Urothelium cell line (cell line): ENCODE results near the gene ELL.
"Not testable (repeated sequence)": the region's sequence is repeated elsewhere in the genome, so short reads cannot be mapped to it uniquely, and the experiment has no call there.

ENCODE experiments used
- DNase-seq: peaks from one replicate; pipeline ENCODE4 v3.0.0; 2011; ENCODE audit warnings: low spot score, mixed read lengths
- FAIRE-seq: peaks from 2 replicates; lab custom pipeline; 2011; peaks lifted over from hg19 to GRCh38; lab: Jason Lieb, UNC

Gene ELL

DNA sequence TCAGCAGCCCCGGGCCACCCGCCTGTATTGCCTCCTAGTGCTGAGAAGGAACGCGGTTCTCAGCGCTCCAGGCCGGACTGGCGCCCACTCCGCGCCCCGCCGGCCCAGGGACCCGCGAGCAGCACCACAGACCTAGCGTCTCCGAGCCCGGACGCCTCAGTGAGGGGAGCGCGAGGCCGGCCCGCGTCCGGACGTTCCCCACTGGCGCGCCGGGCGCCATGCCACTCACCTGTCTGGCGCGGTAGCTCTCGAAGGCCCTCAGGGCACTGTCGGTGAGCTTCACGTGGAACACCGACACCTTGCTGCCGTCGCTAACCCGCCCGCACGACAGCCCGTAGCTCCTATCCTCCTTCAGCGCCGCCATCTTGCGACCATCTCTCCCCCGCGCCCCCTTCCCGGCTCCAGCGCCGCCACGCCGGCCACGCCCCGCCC lies at the start of gene ELL:
TSS of gene ELL (minus strand) at position 379 of the 432 bp plus-strand sequence. CDS start at position 364, 15 bp downstream.
- DNase-seq (no peak), FAIRE-seq (no peak)

GRCh38 chr19:18568367-18568766 lies 46.5 kb upstream of the ELL start:
- no peak for FAIRE-seq
- no peak for DNase-seq

DNA sequence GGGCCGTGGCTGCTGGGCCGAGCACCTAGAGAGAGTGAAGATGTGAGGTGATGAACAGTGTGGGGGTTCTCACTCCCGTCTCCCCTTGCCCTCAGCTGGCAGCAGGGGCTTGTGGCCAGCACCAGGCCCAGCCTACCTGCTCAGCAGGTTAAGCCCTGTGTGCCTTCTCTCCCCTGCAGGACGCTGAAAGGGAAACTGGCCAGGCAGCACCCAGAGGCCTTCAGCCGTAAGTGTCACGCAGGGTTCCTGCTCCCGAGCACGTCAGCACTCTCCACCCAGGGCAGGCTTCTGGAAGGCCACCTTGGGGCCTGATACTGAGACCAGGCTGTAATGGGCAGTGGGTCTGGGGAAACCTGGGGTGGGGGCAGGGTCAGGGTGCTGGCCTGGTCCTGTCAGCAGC lies 45.1 kb upstream of the ELL start:
- no peak for FAIRE-seq
- DNase-seq: no peak

GRCh38 chr19:18562086-18562485 lies 40.2 kb upstream of the ELL start:
- DNase-seq (no peak), FAIRE-seq (no peak)

- FAIRE-seq: no peak
- DNase-seq: no peak
Measured at GRCh38 chr19:18559685-18560084, 37.8 kb upstream of the ELL start.

DNA sequence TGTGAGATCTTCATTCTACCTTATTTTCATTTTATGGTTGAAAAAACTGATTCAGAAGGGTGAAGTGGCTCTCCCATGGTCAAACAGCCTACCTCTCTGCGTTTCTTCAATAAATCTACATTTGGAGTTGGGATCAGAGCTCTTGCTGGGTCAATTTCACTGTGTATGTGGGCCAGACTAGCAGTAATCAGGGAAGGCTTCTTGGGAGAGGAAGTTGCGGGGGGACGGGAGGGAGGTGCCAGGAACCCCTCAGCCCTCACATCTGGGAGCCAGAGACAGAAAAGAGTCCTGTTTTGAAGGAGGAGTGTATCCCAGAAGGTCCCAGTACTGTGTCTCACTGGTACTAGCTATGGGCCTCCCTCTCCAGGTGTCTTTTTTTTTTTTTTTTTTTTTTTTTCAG lies 36.7 kb upstream of the ELL start:
- no peak for FAIRE-seq
- no peak for DNase-seq

- DNase-seq (no peak), FAIRE-seq (no peak)
Measured at GRCh38 chr19:18558202-18558555, 36.3 kb upstream of the ELL start.

GRCh38 chr19:18557411-18558201 lies 35.7 kb upstream of the ELL start, which contains the start of gene KXD1:
Gene KXD1 (plus strand): TSS chr19:18557870. CDS start chr19:18562057, 4,187 bp downstream.
- peak; percentile 95 for FAIRE-seq
- peak; percentile 92 for DNase-seq

GRCh38 chr19:18551631-18552030 lies 29.8 kb upstream of the ELL start:
- no peak for FAIRE-seq
- no peak for DNase-seq

DNA sequence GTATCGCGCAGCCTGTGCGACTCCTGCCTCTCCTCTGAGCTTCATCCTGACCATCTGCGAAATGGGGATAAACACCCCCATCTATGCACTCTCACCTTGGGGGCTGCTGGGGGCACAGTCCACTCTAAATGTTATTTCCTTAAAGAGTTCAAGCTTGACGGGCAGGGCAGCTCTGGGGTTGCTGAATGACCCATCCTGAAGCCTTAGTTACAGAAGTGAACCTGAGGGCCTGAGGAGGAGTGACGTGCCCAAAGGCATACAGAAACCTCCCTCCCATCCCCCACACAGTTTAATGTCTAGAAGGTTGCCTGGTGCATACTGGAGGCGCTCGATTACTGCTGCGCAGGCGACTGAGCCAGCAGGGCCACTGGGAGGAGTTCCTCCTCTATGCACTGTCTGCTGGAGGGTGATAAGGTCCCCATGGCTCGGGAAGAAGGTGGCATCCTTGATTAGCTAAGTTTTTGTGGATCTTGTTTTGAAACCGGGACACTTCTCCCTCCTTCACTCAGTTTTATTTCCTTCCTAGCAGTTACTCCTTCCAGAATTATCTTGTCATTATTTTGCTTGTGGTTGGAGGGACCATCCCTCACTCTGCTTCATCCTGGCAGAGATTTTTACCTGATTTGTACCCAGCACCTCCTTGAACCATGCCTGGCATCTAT lies 22.1 kb upstream of the ELL start:
- FAIRE-seq (no peak), DNase-seq (peak; percentile 64)

GRCh38 chr19:18542941-18543813 lies 21.3 kb upstream of the ELL start, which contains the start of gene FKBP8:
Gene FKBP8 (minus strand): TSS chr19:18543573. CDS start chr19:18541970, 1,603 bp downstream.
- DNase-seq: peak; percentile 93

DNA sequence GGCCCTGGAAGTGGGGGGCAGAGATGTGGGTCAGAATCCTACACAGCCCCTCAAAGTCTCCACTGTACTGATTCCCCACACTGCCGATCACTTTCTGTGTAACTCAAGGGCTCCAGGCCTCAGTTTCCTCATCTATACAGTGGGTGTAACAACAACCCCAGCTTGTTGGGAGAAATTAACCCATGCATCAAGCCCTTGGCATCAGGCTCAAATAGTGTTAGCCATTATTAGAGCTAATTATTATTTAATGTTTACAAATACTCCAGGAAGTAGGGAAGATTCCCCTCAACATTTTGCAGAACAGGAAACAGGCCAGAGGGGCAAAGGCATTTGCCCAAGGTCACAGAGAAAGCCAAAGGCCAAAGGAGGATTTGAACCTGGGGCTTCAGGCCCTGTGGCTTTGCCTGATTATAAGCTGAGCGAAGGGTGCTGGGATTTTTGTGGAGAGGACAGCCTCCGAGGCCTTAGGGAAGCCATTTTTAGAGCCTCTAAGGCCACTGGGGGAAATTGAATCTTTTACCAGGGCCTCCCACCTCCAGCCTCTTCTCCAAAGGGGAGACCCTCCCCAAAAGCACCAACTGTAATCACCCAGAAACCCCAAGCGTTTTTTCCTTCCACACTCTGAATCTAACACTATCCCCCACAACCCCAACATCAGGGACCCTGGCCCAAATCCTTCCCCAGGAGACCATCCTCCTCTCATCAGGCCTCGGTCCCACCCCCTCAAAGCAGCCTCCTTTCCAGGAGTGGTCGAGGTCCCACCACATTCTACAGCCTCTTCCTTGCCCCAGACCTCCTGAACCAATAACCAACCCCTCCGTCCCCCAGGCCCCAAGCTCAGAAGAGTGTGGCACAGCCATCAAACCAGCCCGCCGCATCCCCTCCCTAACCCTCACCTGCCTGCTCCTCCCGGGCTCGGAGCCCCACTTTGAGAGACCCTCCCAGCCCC lies 20.4 kb upstream of the ELL start:
- DNase-seq: no peak
- FAIRE-seq: no peak

More at GRCh38 chr19:18542941-18543813, 21.3 kb upstream of the ELL start, which contains the start of gene FKBP8:
- FAIRE-seq: no peak

GRCh38 chr19:18541258-18541991 lies 19.6 kb upstream of the ELL start:
- no peak for DNase-seq
- no peak for FAIRE-seq

- not testable (repeated sequence) for FAIRE-seq
Measured at GRCh38 chr19:18540200-18540599, 18.3 kb upstream of the ELL start.

GRCh38 chr19:18539372-18539771 lies 17.5 kb upstream of the ELL start:
- DNase-seq (no peak), FAIRE-seq (no peak)

More at GRCh38 chr19:18540200-18540599, 18.3 kb upstream of the ELL start:
- not testable (repeated sequence) for DNase-seq

DNA sequence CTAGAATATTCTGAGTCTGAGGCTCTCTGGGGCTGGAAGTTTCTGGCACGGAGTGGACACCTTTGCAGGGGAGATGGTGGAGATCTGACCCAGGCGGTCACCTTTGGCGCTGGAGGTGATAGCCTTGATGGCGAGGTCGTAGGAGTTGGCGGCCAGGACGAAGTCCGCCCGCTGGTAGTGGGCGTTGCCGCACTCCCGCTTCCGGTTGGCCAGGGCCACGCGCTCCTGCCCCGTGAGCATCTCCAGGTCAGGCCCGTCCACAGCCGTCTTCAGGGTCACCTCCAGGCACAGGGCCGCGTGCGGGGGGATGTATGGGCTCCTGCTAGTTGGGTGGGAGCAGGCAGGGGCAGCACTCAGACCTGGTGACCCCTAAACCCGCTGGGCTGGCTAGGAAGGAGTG lies 16.2 kb upstream of the ELL start:
- FAIRE-seq (no peak), DNase-seq (no peak)

DNA sequence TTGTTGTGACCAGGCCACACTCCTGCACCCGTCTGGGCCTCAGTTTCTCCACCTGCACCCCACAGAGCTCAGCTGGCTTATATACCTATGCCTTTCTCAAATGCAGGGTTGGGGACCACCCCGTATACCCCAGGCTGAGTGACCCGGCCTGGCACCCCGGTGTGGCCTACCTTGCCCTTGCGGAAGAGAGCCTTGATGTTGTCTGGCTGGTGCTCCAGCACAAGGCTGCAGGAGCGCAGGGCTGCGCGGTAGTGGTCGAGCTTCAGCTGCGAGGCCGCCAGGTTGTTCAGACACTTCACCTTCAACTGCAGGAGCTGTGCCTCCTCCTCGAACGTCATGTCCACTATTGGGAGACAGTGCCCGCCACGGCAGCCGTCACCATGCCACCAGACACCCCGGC lies 15.6 kb upstream of the ELL start:
- DNase-seq: no peak
- no peak for FAIRE-seq

GRCh38 chr19:18536475-18536874 lies 14.6 kb upstream of the ELL start:
- no peak for DNase-seq
- no peak for FAIRE-seq

- FAIRE-seq (no peak), DNase-seq (no peak)
Measured at GRCh38 chr19:18533058-18533457, 11.2 kb upstream of the ELL start.
